CD14-positive monocyte (primary cell): ENCODE measurements around the gene SLC6A13. TPM values are rescaled to one million over a fixed set of nuclear protein-coding genes. Genes with fewer than 3 reads are reported as not detected.
"Not testable (repeated sequence)": the region's sequence is repeated elsewhere in the genome, so short reads cannot be mapped to it uniquely, and the experiment has no call there.

Experiments used
- DNase-seq, 3 donors: peaks; one replicate each; pipeline ENCODE4 v3.0.0-alpha.2; 2011 to 2022
- H2AFZ ChIP-seq: 2 replicates; pipeline ENCODE4 v1.6.0; 2012; ENCODE audit warnings: mild to moderate bottlenecking, low read depth, low read length, inconsistent platforms; ENCODE audit not compliant: insufficient read depth, poor library complexity, severe bottlenecking
- H3K27ac ChIP-seq, 2 donors: 1 replicate in 1 of 2; 2 replicates in 1 of 2; pipeline ENCODE4 v1.5.1; 2012 to 2013; ENCODE audit warnings: low read length in 2 of 2, control low read depth in 1 of 2, inconsistent platforms in 1 of 2, low read depth in 1 of 2, mild to moderate bottlenecking in 1 of 2
- H3K27me3 ChIP-seq, 2 donors: one replicate each; pipeline versions ENCODE4 v1.6.0 to v1.6.1; 2011 to 2013; ENCODE audit warnings: low read length in 2 of 2; ENCODE audit not compliant: control insufficient read depth in 2 of 2, insufficient read depth in 2 of 2
- H3K36me3 ChIP-seq, 2 donors: replicated peaks in 1 of 2; 1 replicate in 1 of 2; 2 replicates in 1 of 2; pipeline versions ENCODE4 v1.5.1 to v1.6.1; 2012 to 2013; ENCODE audit warnings: low read length in 2 of 2, control low read depth in 1 of 2, inconsistent platforms in 1 of 2, mild to moderate bottlenecking in 1 of 2; ENCODE audit not compliant: insufficient read depth in 2 of 2, control insufficient read depth in 1 of 2
- H3K4me1 ChIP-seq, 2 donors: 1 replicate in 1 of 2; 2 replicates in 1 of 2; pipeline versions ENCODE4 v1.5.1 to v1.6.1; 2012 to 2013; ENCODE audit warnings: low read length in 2 of 2, control low read depth in 1 of 2, inconsistent platforms in 1 of 2, mild to moderate bottlenecking in 1 of 2, moderate library complexity in 1 of 2; ENCODE audit not compliant: insufficient read depth in 2 of 2, control insufficient read depth in 1 of 2
- H3K4me2 ChIP-seq: replicated peaks from 2 replicates; pipeline ENCODE3; 2012; ENCODE audit warnings: low read length, moderate library complexity, mild to moderate bottlenecking; ENCODE audit not compliant: poor library complexity, severe bottlenecking; ENCODE audit errors: extremely low read depth
- H3K4me3 ChIP-seq, 3 experiments: fragments of 200-600 bp in 1 of 3; sonication (generic) in 1 of 3; replicated peaks in 1 of 3; 1 replicate in 2 of 3; 2 replicates in 1 of 3; pipeline ENCODE4 v1.5.1; 2011 to 2013; ENCODE audit warnings: low read length in 3 of 3, mild to moderate bottlenecking in 3 of 3, control low read depth in 2 of 3, low read depth in 2 of 3, inconsistent platforms in 1 of 3, moderate library complexity in 1 of 3
- H3K79me2 ChIP-seq: 2 replicates; pipeline ENCODE4 v1.6.0; 2012; ENCODE audit warnings: mild to moderate bottlenecking, control low read depth, inconsistent platforms, low read length, moderate library complexity; ENCODE audit not compliant: insufficient read depth
- H3K9ac ChIP-seq: 2 replicates; pipeline ENCODE4 v1.6.0; 2017; ENCODE audit warnings: low read length, mild to moderate bottlenecking; ENCODE audit not compliant: insufficient read depth, poor library complexity, severe bottlenecking
- H3K9me3 ChIP-seq, 2 donors: replicated peaks in 1 of 2; 1 replicate in 1 of 2; 2 replicates in 1 of 2; pipeline versions ENCODE4 v1.5.1 to v1.6.1; 2012 to 2013; ENCODE audit warnings: low read length in 2 of 2, control low read depth in 1 of 2; ENCODE audit not compliant: control insufficient read depth in 1 of 2, insufficient read depth in 1 of 2
- H4K20me1 ChIP-seq: 2 replicates; pipeline ENCODE4 v1.6.0; 2012; ENCODE audit warnings: mild to moderate bottlenecking, low read length, control low read depth, moderate library complexity; ENCODE audit not compliant: insufficient read depth
- H3K27ac Mint-ChIP-seq, 7 donors: one replicate each; pipeline ENCODE4 v1.8.0; 2020; ENCODE audit warnings: mild to moderate bottlenecking in 7 of 7, mixed read lengths in 7 of 7, moderate library complexity in 6 of 7, inconsistent platforms in 2 of 7
- H3K27me3 Mint-ChIP-seq, 3 donors: one replicate each; pipeline ENCODE4 v1.8.0; 2021 to 2022; ENCODE audit warnings: low read depth in 3 of 3, mild to moderate bottlenecking in 3 of 3, mixed read lengths in 3 of 3, moderate library complexity in 3 of 3, inconsistent platforms in 1 of 3
- H3K36me3 Mint-ChIP-seq, 2 donors: one replicate each; pipeline ENCODE4 v1.8.0; 2020; ENCODE audit warnings: mixed read lengths in 2 of 2, inconsistent platforms in 1 of 2, mild to moderate bottlenecking in 1 of 2
- H3K4me1 Mint-ChIP-seq: one replicate; pipeline ENCODE4 v1.8.0; 2020; ENCODE audit warnings: mild to moderate bottlenecking, mixed read lengths
- H3K4me3 Mint-ChIP-seq, 2 donors: one replicate each; pipeline ENCODE4 v1.8.0; 2020; ENCODE audit warnings: mild to moderate bottlenecking in 2 of 2, mixed read lengths in 2 of 2, moderate library complexity in 1 of 2
- H3K9me3 Mint-ChIP-seq, 7 donors: one replicate each; pipeline ENCODE4 v1.8.0; 2020 to 2022; ENCODE audit warnings: mixed read lengths in 7 of 7, mild to moderate bottlenecking in 6 of 7, moderate library complexity in 6 of 7, inconsistent platforms in 2 of 7
- WGBS: methylation state at CpG from one replicate; pipeline ENCODE4 v1.1.5; 2013; ENCODE audit warnings: missing lambda C conversion rate; ENCODE audit not compliant: insufficient coverage; 5-methylcytosine and 5-hydroxymethylcytosine counted together
- intact Hi-C, 2 donors: fragments of 100-400 bp; cut with micrococcal nuclease; formaldehyde crosslinking; loops; one replicate each; pipeline versions ENCODE4 v1.15.0 to v1.15.1; 2023
- polyA plus RNA-seq, 3 donors: library from polyadenylated mRNA; depleted of rRNA in 1 of 3; unstranded in 2 of 3; stranded (reverse) in 1 of 3; fragments of 300-500 nt in 2 of 3; fragments of >200 nt in 1 of 3; fragmentation: Illumina TruSeq in 2 of 3; gene quantifications; 1 replicate in 2 of 3; 2 replicates in 1 of 3; pipeline ENCODE4 v1.2.3, GENCODE V29; 2012 to 2021
- TF ChIP-seq, protein P1 (sequence below): fragments of 200-600 bp; IDR thresholded peaks from one replicate; pipeline ENCODE4 v1.8.0; 2022; ENCODE audit warnings: antibody characterized with exemption, mild to moderate bottlenecking

SLC6A13 gene
- polyA plus RNA-seq, 3 donors: 0.13 TPM; not detected in 2

DNA sequence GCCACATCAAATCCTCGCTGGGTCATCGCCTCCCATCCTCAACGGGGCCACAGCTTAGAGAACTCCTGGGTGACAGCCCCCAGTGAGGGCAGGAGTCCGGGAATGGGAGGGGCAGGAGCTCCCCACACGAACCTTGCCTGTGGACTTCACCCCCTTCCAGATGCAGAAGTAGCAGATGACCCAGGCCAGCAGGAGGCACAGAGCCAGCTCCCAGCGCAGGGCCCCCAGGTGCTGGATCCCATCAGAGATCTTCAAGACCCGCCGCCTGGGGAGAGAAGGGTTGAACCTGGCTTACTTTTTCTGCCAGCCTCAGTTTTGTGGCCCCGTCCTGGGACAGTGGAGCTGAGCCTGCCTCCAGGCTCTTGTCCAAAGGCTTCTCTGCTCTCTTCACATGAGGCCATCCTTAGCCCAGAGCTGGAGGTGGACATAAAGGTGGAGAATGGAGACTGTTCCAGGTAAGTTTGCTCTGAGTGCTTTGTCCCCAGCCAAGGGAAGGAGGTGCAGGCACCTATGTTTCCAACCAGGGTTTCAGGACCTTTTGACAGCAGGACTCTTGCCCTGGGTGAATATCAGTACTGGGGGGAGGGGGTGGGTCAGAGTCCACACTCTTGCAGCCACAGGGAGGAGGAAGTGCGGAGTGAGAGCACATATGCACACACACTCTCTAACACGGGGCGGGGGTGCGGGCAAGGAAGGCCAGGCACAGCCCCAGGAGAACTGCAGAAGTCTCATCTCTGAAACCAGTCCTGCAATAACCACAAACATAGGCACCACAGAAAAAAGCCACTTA, 25.4 kb downstream of the SLC6A13 start:
- Histone ChIP-seq H3K4me2 (no peak overlapping the region), H3K27ac (no peak overlapping the region), H3K9me3 (peaks cover 31 to 32% of the 10 kb centered on the region in 2 donors), H4K20me1 (no peaks in the 10 kb centered on the region), H2AFZ (no peak overlapping the region), H3K9ac (no peak overlapping the region), H3K36me3 (no peaks in the 10 kb centered on the region), H3K79me2 (no peaks in the 10 kb centered on the region), H3K27me3 (no peaks in the 10 kb centered on the region), H3K4me1 (no peaks in the 10 kb centered on the region), H3K4me3 (no peak overlapping the region)
- WGBS: 90% methylated on average over 8 of the region's 13 CpGs
- H3K36me3 Mint-ChIP-seq: no peaks in the 10 kb centered on the region
- no peaks in the 10 kb centered on the region for H3K4me1 Mint-ChIP-seq
- TF ChIP-seq, protein P1, sequence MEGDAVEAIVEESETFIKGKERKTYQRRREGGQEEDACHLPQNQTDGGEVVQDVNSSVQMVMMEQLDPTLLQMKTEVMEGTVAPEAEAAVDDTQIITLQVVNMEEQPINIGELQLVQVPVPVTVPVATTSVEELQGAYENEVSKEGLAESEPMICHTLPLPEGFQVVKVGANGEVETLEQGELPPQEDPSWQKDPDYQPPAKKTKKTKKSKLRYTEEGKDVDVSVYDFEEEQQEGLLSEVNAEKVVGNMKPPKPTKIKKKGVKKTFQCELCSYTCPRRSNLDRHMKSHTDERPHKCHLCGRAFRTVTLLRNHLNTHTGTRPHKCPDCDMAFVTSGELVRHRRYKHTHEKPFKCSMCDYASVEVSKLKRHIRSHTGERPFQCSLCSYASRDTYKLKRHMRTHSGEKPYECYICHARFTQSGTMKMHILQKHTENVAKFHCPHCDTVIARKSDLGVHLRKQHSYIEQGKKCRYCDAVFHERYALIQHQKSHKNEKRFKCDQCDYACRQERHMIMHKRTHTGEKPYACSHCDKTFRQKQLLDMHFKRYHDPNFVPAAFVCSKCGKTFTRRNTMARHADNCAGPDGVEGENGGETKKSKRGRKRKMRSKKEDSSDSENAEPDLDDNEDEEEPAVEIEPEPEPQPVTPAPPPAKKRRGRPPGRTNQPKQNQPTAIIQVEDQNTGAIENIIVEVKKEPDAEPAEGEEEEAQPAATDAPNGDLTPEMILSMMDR: no peak
- intact Hi-C loops: no loop called here
- H3K27me3 Mint-ChIP-seq: peaks cover 4 to 14% (median 6%) of the 10 kb centered on the region in 3 donors
- H3K4me3 Mint-ChIP-seq: no peak overlapping the region
- no peak for DNase-seq
- peaks cover 16 to 37% (median 33%) of the 10 kb centered on the region in 7 donors for H3K9me3 Mint-ChIP-seq
- H3K27ac Mint-ChIP-seq: no peak overlapping the region

DNA sequence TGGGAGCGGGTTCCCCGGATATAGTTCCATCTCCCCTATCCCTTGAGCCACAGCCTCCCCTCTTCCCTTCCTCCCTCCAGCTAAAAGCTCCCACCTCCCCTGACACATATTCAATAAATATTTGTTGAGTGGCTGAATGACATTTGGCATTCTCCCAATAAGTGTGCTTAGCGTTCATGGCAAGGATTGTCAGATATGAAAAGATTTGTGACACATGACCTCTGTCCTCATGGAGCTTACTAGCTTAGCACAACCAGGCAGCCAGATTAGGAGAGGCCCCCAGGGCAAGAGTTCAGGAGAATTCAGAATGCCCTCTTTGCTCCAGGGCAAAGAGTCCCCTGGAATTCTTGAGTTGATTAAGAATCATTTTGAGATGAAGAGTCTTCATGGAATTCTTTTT, 26.2 kb downstream of the SLC6A13 start:
- no peaks in the 10 kb centered on the region for H3K27me3 ChIP-seq
- Mint-ChIP-seq H3K27ac (no peak overlapping the region), H3K36me3 (no peaks in the 10 kb centered on the region), H3K4me3 (no peak overlapping the region), H3K4me1 (no peaks in the 10 kb centered on the region), H3K9me3 (peaks cover 16 to 37% (median 33%) of the 10 kb centered on the region in 7 donors), H3K27me3 (peaks cover 4 to 16% (median 6%) of the 10 kb centered on the region in 3 donors)
- no peak overlapping the region for H3K4me3 ChIP-seq
- no peak overlapping the region for H3K4me2 ChIP-seq
- H3K79me2 ChIP-seq: no peaks in the 10 kb centered on the region
- H3K36me3 ChIP-seq: no peaks in the 10 kb centered on the region
- H2AFZ ChIP-seq: no peak overlapping the region
- 100% methylated on average over 1 of the region's 3 CpGs for whole genome bisulfite sequencing
- DNase-seq: no peak
- no peak overlapping the region for H3K27ac ChIP-seq
- intact Hi-C loops: no loop called here
- H4K20me1 ChIP-seq: no peaks in the 10 kb centered on the region
- no peaks in the 10 kb centered on the region for H3K4me1 ChIP-seq
- TF ChIP-seq, protein P1: no peak
- H3K9me3 ChIP-seq: peaks cover 31 to 32% of the 10 kb centered on the region in 2 donors
- no peak overlapping the region for H3K9ac ChIP-seq

DNA sequence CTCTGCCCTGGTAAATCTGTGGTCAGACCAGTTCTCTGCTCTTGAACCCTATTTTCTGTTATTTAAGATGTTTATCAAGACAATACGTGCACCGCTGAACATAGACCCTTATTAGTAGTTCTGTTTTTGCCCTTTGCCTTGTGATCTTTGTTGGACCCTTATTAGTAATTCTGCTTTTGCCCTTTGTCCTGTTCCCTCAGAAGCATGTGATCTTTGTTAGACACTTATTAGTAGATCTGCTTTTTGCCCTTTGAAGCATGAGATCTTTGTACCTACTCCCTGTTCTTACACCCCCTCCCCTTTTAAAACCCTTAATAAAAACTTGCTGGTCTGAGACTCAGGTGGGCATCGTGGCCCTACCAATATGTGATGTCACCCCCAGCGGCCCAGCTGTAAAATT, 26.7 kb downstream of the SLC6A13 start:
- H3K36me3 Mint-ChIP-seq, H3K27ac Mint-ChIP-seq, H3K79me2 ChIP-seq, H3K4me1 Mint-ChIP-seq, DNase-seq, H3K36me3 ChIP-seq, intact Hi-C loops, H3K27me3 ChIP-seq, H3K4me2 ChIP-seq, H3K4me3 Mint-ChIP-seq, H3K4me3 ChIP-seq, H3K27ac ChIP-seq, H3K4me1 ChIP-seq, H4K20me1 ChIP-seq, H2AFZ ChIP-seq, H3K9ac ChIP-seq: not testable (repeated sequence)
- H3K9me3 ChIP-seq: peaks cover 31 to 32% of the 10 kb centered on the region in 2 donors
- 80% methylated on average over 1 of the region's 4 CpGs for WGBS
- H3K9me3 Mint-ChIP-seq: peaks cover 16 to 37% (median 33%) of the 10 kb centered on the region in 7 donors
- H3K27me3 Mint-ChIP-seq: peaks cover 4 to 16% (median 6%) of the 10 kb centered on the region in 3 donors
